Calu3 (cell line): ENCODE measurements around the gene HNRNPK. TPM values are rescaled to one million over a fixed set of nuclear protein-coding genes. Genes with fewer than 3 reads are reported as not detected.

Experiments used
- BruUV-seq: library from RNA; stranded (reverse); fragments of 400-500 nt; replicated peaks from 2 replicates; lab custom pipeline; 2021; lab: Mats Ljungman, UMichigan
- CTCF ChIA-PET: fragments of 300-600 bp; sonication (Branson Sonifier 250); formaldehyde crosslinking; loops from one replicate; lab custom pipeline; 2022; ENCODE audit warnings: antibody characterized with exemption; lab: Charles Lee
- DNase-seq: peaks from one replicate; pipeline ENCODE4 v3.0.0; 2022
- H3K27ac Mint-ChIP-seq: one replicate; pipeline ENCODE4 v1.8.0; 2022; ENCODE audit warnings: mixed read lengths; ENCODE audit not compliant: unreplicated experiment
- H3K27me3 Mint-ChIP-seq: one replicate; pipeline ENCODE4 v1.8.0; 2022; ENCODE audit warnings: mixed read lengths; ENCODE audit not compliant: unreplicated experiment
- H3K36me3 Mint-ChIP-seq: one replicate; pipeline ENCODE4 v1.8.0; 2022; ENCODE audit warnings: mild to moderate bottlenecking, moderate library complexity, mixed read lengths; ENCODE audit not compliant: insufficient read depth, unreplicated experiment
- H3K4me1 Mint-ChIP-seq: one replicate; pipeline ENCODE4 v1.8.0; 2022; ENCODE audit warnings: mild to moderate bottlenecking, low read depth, mixed read lengths; ENCODE audit not compliant: unreplicated experiment
- H3K4me3 Mint-ChIP-seq: one replicate; pipeline ENCODE4 v1.8.0; 2022; ENCODE audit warnings: mild to moderate bottlenecking, low read depth, moderate library complexity, mixed read lengths; ENCODE audit not compliant: unreplicated experiment
- H3K9me3 Mint-ChIP-seq: one replicate; pipeline ENCODE4 v1.8.0; 2022; ENCODE audit warnings: low read depth, mixed read lengths; ENCODE audit not compliant: unreplicated experiment
- CTCF ChIP-seq: fragments of 200-600 bp; IDR thresholded peaks from one replicate; pipeline ENCODE4 v1.8.0; 2022; ENCODE audit warnings: antibody characterized with exemption; ENCODE audit not compliant: unreplicated experiment
- intact Hi-C: fragments of 100-400 bp; cut with micrococcal nuclease; formaldehyde crosslinking; loops from one replicate; pipeline ENCODE4 v1.10.0; 2022; ENCODE audit not compliant: unreplicated experiment
- total RNA-seq: library from RNA; stranded (reverse); gene quantifications from 2 replicates; pipeline ENCODE4 v1.2.3, GENCODE V29; 2022

Gene HNRNPK
- total RNA-seq, 1 experiment from 2014 or later, result 543 TPM

DNA sequence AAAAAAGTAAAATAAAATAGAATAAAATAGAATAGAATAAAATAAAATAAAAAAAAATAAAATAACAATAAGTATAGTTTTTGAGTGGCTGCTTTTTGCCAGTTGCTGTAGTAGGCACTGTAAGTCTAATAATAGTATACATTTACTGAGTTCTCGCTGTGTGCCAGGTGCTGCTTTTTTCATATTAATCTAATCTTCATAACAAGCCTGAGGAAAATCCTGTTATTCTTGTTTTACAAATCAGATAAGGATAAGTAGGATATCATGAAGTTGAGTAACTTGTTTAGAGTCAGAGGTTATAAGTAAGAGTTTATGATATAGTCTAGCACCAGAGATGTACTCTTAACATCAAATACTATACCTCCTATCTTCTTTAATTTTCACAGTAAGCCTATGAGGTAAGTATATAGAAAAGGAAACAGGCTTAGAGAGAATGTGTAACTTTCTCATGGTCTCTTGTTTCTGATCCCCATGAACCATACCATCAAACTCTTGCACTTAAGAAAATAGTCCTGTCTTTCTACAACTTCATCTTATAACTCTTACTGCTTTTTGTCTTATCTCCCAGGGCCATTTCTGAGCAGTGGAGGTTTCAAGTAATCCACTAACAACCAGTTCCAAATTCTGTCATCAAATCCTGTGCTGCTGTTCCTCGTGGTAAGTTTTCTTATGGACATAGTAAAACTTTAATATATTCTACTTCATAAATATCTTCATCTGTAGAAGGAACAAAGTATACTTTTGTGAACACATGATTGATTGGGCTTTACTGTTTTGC is 19.3 kb upstream of the HNRNPK start:
- Mint-ChIP-seq H3K27ac (no peak overlapping the region), H3K9me3 (no peaks in the 10 kb centered on the region), H3K27me3 (no peaks in the 10 kb centered on the region), H3K4me1 (no peaks in the 10 kb centered on the region), H3K4me3 (no peak overlapping the region), H3K36me3 (no peaks in the 10 kb centered on the region)
- intact Hi-C loops, result no loop called here
- no peak for DNase-seq
- no peak for TF ChIP-seq CTCF
- CTCF ChIA-PET, result no interaction called here
- BruUV-seq, result no TSS peak

GRCh38 chr9:83996126-83996525 is 16.1 kb upstream of the HNRNPK start:
- CTCF ChIA-PET, result interaction anchor here (0.6 kb wide), 1 partner anchor 194 kb away, joined by 3 read pairs; no protein-coding TSS in a partner anchor
- no TSS peak for BruUV-seq
- Mint-ChIP-seq H3K4me3 (no peak overlapping the region), H3K27ac (no peak overlapping the region), H3K36me3 (no peaks in the 10 kb centered on the region), H3K9me3 (no peaks in the 10 kb centered on the region), H3K27me3 (no peaks in the 10 kb centered on the region), H3K4me1 (no peaks in the 10 kb centered on the region)
- intact Hi-C loops, result no loop called here
- no peak for DNase-seq
- TF ChIP-seq CTCF, result no peak

DNA sequence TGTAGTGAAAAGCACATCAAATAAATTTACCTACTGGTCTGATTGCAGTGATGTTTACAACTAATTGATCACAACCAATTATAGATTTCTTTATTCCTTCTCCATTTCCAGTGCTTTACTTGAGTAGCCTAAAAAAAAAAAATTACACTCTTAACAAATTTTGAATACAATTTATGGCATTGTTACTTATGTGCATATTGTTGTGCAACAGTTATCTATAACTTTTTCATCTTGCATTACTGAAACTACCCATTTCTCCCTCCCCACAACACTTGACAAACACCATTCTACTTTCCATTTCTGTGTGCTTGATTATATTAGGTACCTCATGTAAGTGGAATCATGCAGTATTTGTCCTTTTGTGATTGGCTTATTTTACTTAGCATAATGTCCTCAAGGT is 12.9 kb upstream of the HNRNPK start:
- no peak for DNase-seq
- Mint-ChIP-seq H3K9me3 (no peaks in the 10 kb centered on the region), H3K27ac (no peak overlapping the region), H3K27me3 (no peaks in the 10 kb centered on the region), H3K4me1 (no peaks in the 10 kb centered on the region), H3K4me3 (no peak overlapping the region), H3K36me3 (peaks cover 5% of the 10 kb centered on the region)
- TF ChIP-seq CTCF, result no peak
- BruUV-seq, result no TSS peak
- CTCF ChIA-PET, result no interaction called here
- intact Hi-C loops, result loop anchor here (5.0 kb wide), 2 partner anchors 179 to 269 kb away; no protein-coding TSS in a partner anchor

GRCh38 chr9:83992407-83992806 is 12.4 kb upstream of the HNRNPK start:
- Mint-ChIP-seq H3K4me3 (no peak overlapping the region), H3K27me3 (no peaks in the 10 kb centered on the region), H3K36me3 (peaks cover 6% of the 10 kb centered on the region), H3K27ac (no peak overlapping the region), H3K9me3 (no peaks in the 10 kb centered on the region), H3K4me1 (peaks cover 2% of the 10 kb centered on the region)
- TF ChIP-seq CTCF, result no peak
- intact Hi-C loops, result loop anchor here (5.0 kb wide), 2 partner anchors 180 to 270 kb away; no protein-coding TSS in a partner anchor
- CTCF ChIA-PET, result interaction anchor here (1.0 kb wide), 1 partner anchor 269 kb away, joined by 3 read pairs; no protein-coding TSS in a partner anchor
- no peak for DNase-seq
- no TSS peak for BruUV-seq
